ENCODE results near the gene KCNK4. TPM values are rescaled to one million over a fixed set of nuclear protein-coding genes. Genes with fewer than 3 reads are reported as not detected.

Gene KCNK4
- 0.09 TPM in 1 of 2 replicates, not detected in the other for total RNA-seq

GRCh38 chr11:64291262-64291751 is at the start of gene KCNK4:
TSS of gene KCNK4 (plus strand) at chr11:64291302. CDS start at chr11:64293019, 1,717 bp downstream.

GRCh38 chr11:64246871-64247728 is 44.0 kb upstream of the KCNK4 start, which contains the start of gene PPP1R14B:
TSS of gene PPP1R14B (minus strand) at chr11:64246943. CDS start at chr11:64246673, 270 bp downstream.

GRCh38 chr11:64251016-64251752 is 39.9 kb upstream of the KCNK4 start, which contains the start of gene PLCB3:
TSS of gene PLCB3 (plus strand) at chr11:64251530. CDS start at chr11:64251650, 120 bp downstream.

GRCh38 chr11:64284048-64284961 is 6.8 kb upstream of the KCNK4 start, which contains the start of gene BAD:
TSS of gene BAD (minus strand) at chr11:64284665. CDS start at chr11:64284368, 297 bp downstream.

GRCh38 chr11:64284962-64285884 is 5.9 kb upstream of the KCNK4 start, which contains the start of gene GPR137:
TSS of gene GPR137 (plus strand) at chr11:64285848. CDS start at chr11:64286525, 677 bp downstream.

GRCh38 chr11:64299847-64300648 is 8.9 kb downstream of the KCNK4 start, which contains the start of gene CATSPERZ:
TSS of gene CATSPERZ (plus strand) at chr11:64300358. CDS start at chr11:64300411, 53 bp downstream.

GRCh38 chr11:64305075-64305690 is 14.1 kb downstream of the KCNK4 start, which contains the start of gene ESRRA:
TSS of gene ESRRA (plus strand) at chr11:64305524. CDS start at chr11:64307180, 1,656 bp downstream.

GRCh38 chr11:64317325-64317960 is 26.3 kb downstream of the KCNK4 start, which contains the start of gene TRMT112:
TSS of gene TRMT112 (minus strand) at chr11:64317559. CDS start at chr11:64317526, 33 bp downstream.

GRCh38 chr11:64317961-64318765 is 27.1 kb downstream of the KCNK4 start, which contains the start of gene PRDX5:
TSS of gene PRDX5 (plus strand) at chr11:64318121. CDS start at chr11:64318216, 95 bp downstream.

GRCh38 chr11:64339754-64340408 is 48.8 kb downstream of the KCNK4 start, which contains the start of gene CCDC88B:
TSS of gene CCDC88B (plus strand) at chr11:64340204. CDS start at chr11:64340267, 63 bp downstream.

Other genes starting within 250 kb of the KCNK4 start
- gene MACROD1, start 125.2 kb upstream of the KCNK4 start, total RNA-seq = 16.9 and 17.7 TPM in 2 replicates
- 87.2 and 125 TPM in 2 replicates for gene STIP1, start 105.1 kb upstream of the KCNK4 start, total RNA-seq
- gene FERMT3, start 84.6 kb upstream of the KCNK4 start, total RNA-seq = 2.0 and 3.3 TPM in 2 replicates
- gene TRPT1, start 65.1 kb upstream of the KCNK4 start, total RNA-seq = 29.6 and 35.1 TPM in 2 replicates
- gene NUDT22, start 65.0 kb upstream of the KCNK4 start, total RNA-seq = 37.1 and 57.7 TPM in 2 replicates
- 9.1 and 11.7 TPM in 2 replicates for gene DNAJC4, start 60.8 kb upstream of the KCNK4 start, total RNA-seq
- 21.6 and 22.1 TPM in 2 replicates for gene VEGFB, start 56.7 kb upstream of the KCNK4 start, total RNA-seq
- gene FKBP2, start 50.2 kb upstream of the KCNK4 start, total RNA-seq = 64.7 and 76.0 TPM in 2 replicates
- 93.2 and 113 TPM in 2 replicates for gene PPP1R14B, start 44.4 kb upstream of the KCNK4 start, total RNA-seq
- gene PLCB3, start 39.8 kb upstream of the KCNK4 start, total RNA-seq = 25.8 and 28.4 TPM in 2 replicates
- 43.1 and 65.1 TPM in 2 replicates for gene BAD, start 6.6 kb upstream of the KCNK4 start, total RNA-seq
- gene GPR137, start 5.5 kb upstream of the KCNK4 start, total RNA-seq = 6.5 and 7.9 TPM in 2 replicates
- 0.43 and 0.95 TPM in 2 replicates for gene CATSPERZ, start 9.1 kb downstream of the KCNK4 start, total RNA-seq
- 21.6 and 31.4 TPM in 2 replicates for gene ESRRA, start 14.2 kb downstream of the KCNK4 start, total RNA-seq
- 240 and 246 TPM in 2 replicates for gene TRMT112, start 26.3 kb downstream of the KCNK4 start, total RNA-seq
- 399 and 404 TPM in 2 replicates for gene PRDX5, start 26.8 kb downstream of the KCNK4 start, total RNA-seq
- 1.3 and 1.7 TPM in 2 replicates for gene CCDC88B, start 48.9 kb downstream of the KCNK4 start, total RNA-seq
- gene RPS6KA4, start 67.9 kb downstream of the KCNK4 start, total RNA-seq = 28.7 and 37.2 TPM in 2 replicates

All from bronchial smooth muscle cell (primary cell).